GM20431 (cell line): Measurements from ENCODE around the gene C2orf80.
"Not testable (repeated sequence)": the region's sequence is repeated elsewhere in the genome, so short reads cannot be mapped to it uniquely, and the experiment has no call there.

Experiments
- in situ Hi-C: fragments of 300-500 bp; cut with MseI, MboI; formaldehyde crosslinking; loops from one replicate; pipeline ENCODE4 v1.15.0; 2020; ENCODE audit warnings: low sequenced_read_pairs; ENCODE audit not compliant: unreplicated experiment

The C2orf80 gene

GRCh38 chr2:208136716-208137094, 53.1 kb downstream of the C2orf80 start:
- in situ Hi-C loops, result no loop called here

GRCh38 chr2:208135794-208136715, 53.8 kb downstream of the C2orf80 start:
- in situ Hi-C loops, result no loop called here

- in situ Hi-C loops, result no loop called here
These were observed 54.8 kb downstream of the C2orf80 start for GRCh38 chr2:208134928-208135586.

- in situ Hi-C loops, result no loop called here
These were observed 59.1 kb downstream of the C2orf80 start for GRCh38 chr2:208130712-208131110.

GRCh38 chr2:208129744-208130711, 59.8 kb downstream of the C2orf80 start, which contains the start of gene CRYGC:
TSS of gene CRYGC (minus strand) at chr2:208129828. CDS start at chr2:208129792, 36 bp downstream.
- in situ Hi-C loops, result no loop called here

GRCh38 chr2:208128136-208128535, 61.7 kb downstream of the C2orf80 start:
- in situ Hi-C loops, result no loop called here

GRCh38 chr2:208127090-208127489, 62.7 kb downstream of the C2orf80 start:
- in situ Hi-C loops, result no loop called here

GRCh38 chr2:208125251-208125650, 64.6 kb downstream of the C2orf80 start:
- in situ Hi-C loops, result no loop called here

- in situ Hi-C loops, result not testable (repeated sequence)
These were observed 65.7 kb downstream of the C2orf80 start, which contains the start of gene CRYGD for GRCh38 chr2:208124013-208124715. TSS of gene CRYGD (minus strand) at chr2:208124524. CDS start at chr2:208124473, 51 bp downstream.

GRCh38 chr2:208122248-208122647, 67.6 kb downstream of the C2orf80 start:
- in situ Hi-C loops, result no loop called here

- in situ Hi-C loops, result no loop called here
These were observed 70.9 kb downstream of the C2orf80 start for GRCh38 chr2:208118918-208119317.

GRCh38 chr2:208117390-208117789, 72.4 kb downstream of the C2orf80 start:
- in situ Hi-C loops, result not testable (repeated sequence)
